ENCODE results near the gene PDHA2.
"Not testable (repeated sequence)": the region's sequence is repeated elsewhere in the genome, so short reads cannot be mapped to it uniquely, and the experiment has no call there.

The PDHA2 gene

DNA sequence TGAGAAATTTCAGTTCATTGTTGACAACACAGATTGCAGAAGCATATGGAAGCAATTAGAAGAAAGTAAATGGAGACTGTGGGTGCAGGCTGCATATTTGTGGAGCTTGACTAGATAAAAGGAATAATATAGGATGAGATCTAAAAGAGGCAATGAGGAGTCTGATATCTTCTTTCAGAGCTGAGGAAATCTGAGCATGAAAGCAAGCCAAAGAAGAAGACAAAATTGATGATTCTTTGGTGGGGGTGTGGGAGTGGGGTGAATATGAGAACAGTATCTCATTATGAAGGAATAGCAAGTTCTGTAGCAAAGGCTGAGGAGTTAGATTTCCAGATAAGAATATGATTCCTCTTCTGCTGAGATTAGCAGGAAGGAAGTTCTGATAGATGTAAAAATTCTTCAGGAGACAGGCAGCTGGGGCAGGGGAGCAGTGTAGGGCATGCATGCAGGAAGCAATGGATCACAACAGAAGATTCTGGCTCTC, 6.1 kb upstream of the PDHA2 start:
- TF ChIP-seq CTCF (IDR thresholded peaks at IDR 0.05; ENCODE audit: insufficient read depth, low read depth, low read length, missing control alignments): no peak
- H3K4me3 ChIP-seq (ENCODE audit: low read length): no peak overlapping the region
- no peak for DNase-seq (ENCODE audit: low read depth)

GRCh38 chr4:95835672-95836071, 4.2 kb upstream of the PDHA2 start:
- peak; percentile 7 for TF ChIP-seq CTCF (IDR thresholded peaks at IDR 0.05; ENCODE audit: insufficient read depth, low read depth, low read length, missing control alignments)
- no peak overlapping the region for H3K4me3 ChIP-seq (ENCODE audit: low read length)
- DNase-seq (ENCODE audit: low read depth): peak; percentile 32

DNA sequence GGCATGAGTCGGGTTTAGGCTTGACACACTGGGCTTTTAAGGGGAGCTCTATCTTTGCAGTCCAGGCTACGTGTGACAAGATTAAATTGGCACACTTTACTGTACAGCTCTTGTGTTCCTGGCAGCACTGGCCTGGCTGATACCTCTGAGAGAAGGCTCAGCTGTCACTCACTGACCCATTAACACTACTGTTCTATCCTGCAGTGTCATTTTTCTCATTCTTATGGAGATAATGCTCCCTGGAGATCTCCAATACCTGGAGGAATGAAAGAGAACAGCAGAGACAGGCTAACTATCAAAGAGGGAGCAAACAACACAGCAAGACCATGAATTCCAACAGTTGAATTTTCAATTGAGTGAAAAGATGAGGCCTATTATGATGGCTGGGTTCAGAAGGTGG, 1.7 kb upstream of the PDHA2 start:
- TF ChIP-seq CTCF (IDR thresholded peaks at IDR 0.05; ENCODE audit: insufficient read depth, low read depth, low read length, missing control alignments): no peak
- H3K4me3 ChIP-seq (ENCODE audit: low read length): no peak overlapping the region
- DNase-seq (ENCODE audit: low read depth): no peak

GRCh38 chr4:95847908-95848460, 8.1 kb downstream of the PDHA2 start:
- TF ChIP-seq CTCF (IDR thresholded peaks at IDR 0.05; ENCODE audit: insufficient read depth, low read depth, low read length, missing control alignments): no peak
- no peak overlapping the region for H3K4me3 ChIP-seq (ENCODE audit: low read length)
- DNase-seq (ENCODE audit: low read depth): no peak

- H3K4me3 ChIP-seq (ENCODE audit: low read length): no peak overlapping the region
- no peak for TF ChIP-seq CTCF (IDR thresholded peaks at IDR 0.05; ENCODE audit: insufficient read depth, low read depth, low read length, missing control alignments)
- no peak for DNase-seq (ENCODE audit: low read depth)
Observed at GRCh38 chr4:95850161-95850560, 10.3 kb downstream of the PDHA2 start.

DNA sequence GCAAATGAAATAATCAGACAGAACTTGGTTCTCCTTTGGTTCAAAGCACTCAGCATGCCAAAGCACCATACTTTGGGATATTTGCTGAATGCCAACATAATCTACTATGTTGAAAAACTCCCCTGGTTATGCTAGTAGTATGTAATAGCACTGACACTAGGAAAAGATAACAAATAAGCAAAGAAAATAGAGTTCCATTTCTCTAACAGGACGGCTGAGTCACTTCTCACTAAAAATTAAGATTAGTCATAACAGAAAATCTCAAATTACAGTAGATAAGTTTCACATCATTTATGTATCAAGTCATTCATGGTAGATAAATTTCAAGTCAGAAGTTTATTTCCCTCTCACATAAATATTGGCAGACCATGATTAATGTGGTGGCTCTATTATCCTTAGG, 17.9 kb downstream of the PDHA2 start:
- no peak for TF ChIP-seq CTCF (IDR thresholded peaks at IDR 0.05; ENCODE audit: insufficient read depth, low read depth, low read length, missing control alignments)
- peak; percentile 31 for DNase-seq (ENCODE audit: low read depth)
- no peak overlapping the region for H3K4me3 ChIP-seq (ENCODE audit: low read length)

DNA sequence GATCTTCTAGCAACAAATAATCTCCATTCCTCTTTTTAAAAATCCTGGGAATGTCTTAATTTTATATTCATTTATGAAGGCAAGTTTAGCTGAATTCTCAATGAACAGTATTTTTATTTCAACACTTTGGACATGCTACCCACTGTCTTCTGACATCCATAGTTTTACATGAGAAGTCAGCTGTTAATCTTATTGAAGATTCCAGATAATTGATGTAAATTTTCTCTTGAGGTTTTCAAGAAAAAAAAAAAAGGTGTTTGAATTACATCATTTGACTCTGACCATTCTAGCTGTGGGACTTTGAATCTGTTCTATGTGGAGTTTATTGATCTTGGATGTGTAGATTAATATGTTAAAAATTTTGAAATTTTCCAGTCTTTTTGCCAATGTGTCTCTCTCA, 28.0 kb downstream of the PDHA2 start:
- no peak for TF ChIP-seq CTCF (IDR thresholded peaks at IDR 0.05; ENCODE audit: insufficient read depth, low read depth, low read length, missing control alignments)
- H3K4me3 ChIP-seq (ENCODE audit: low read length): no peak overlapping the region
- peak; percentile 15 for DNase-seq (ENCODE audit: low read depth)

DNA sequence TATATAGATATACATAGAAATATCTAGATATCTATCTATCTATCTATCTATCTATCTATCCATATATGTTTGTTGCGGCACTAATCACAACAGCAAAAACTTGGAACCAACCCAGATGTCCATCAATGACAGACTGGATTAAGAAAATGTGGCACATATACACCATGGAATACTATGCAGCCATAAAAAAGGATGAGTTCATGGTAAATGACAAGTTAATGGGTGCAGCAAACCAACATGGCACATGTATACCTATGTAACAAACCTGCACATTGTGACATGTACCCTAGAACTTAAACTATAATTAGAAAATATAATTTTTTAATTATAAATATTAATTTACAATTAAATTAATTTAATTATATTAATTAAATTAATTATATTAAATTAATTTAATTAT, 29.5 kb downstream of the PDHA2 start:
- not testable (repeated sequence) for DNase-seq (ENCODE audit: low read depth)

More for the DNA sequence above, 29.5 kb downstream of the PDHA2 start:
- H3K4me3 ChIP-seq (ENCODE audit: low read length): not testable (repeated sequence)

Data from epithelial cell of esophagus (primary cell).